ENCODE measurements around the gene NTF4. TPM values are rescaled to one million over a fixed set of nuclear protein-coding genes. Genes with fewer than 3 reads are reported as not detected.
"Not testable (repeated sequence)": the region's sequence is repeated elsewhere in the genome, so short reads cannot be mapped to it uniquely, and the experiment has no call there.

NTF4 gene
- total RNA-seq, 2 experiments from 2014 or later: not detected

DNA sequence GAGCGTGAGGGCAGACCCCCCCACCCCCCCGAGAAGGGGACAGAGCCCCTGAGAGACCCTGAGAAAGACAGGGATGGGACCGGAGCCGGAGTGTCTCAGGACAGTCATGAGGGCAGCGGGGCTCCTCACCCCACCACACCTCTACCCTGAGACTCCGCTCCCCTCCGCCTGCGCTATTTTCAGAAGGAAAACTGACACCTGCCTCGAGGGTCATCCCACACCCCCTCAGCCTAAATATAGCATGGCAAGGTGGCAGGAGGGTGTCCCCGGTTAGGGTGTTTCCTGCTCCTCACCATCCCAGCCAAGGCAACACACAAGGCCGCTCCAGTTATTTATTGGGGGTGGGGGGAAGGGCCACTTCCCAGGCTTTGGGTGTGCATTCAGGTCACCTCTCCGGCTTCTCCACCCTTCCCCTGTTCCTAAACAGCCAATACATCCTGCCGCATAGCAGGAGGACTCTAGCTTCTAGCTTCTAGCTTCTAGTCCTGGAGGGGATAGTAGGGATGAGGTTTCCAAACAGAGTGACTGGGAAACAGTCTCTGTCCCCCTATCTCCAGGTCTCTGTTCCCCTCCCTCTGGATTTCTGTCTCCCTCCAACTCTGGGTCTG lies 1.4 kb upstream of the NTF4 start:
- no peaks in the 10 kb centered on the region for H3K9me3 Mint-ChIP-seq
- intact Hi-C loops (cut with micrococcal nuclease): no loop called here
- no peak overlapping the region for H3K4me3 Mint-ChIP-seq
- H3K27me3 Mint-ChIP-seq (ENCODE audit: low read depth): peaks cover 54% of the 10 kb centered on the region
- no peak for DNase-seq
- no peak overlapping the region for H3K27ac Mint-ChIP-seq
- CTCF ChIA-PET: no interaction called here
- H3K36me3 Mint-ChIP-seq (ENCODE audit: low read depth): no peaks in the 10 kb centered on the region
- H3K4me1 Mint-ChIP-seq (ENCODE audit: low read depth): peaks cover 2% of the 10 kb centered on the region

DNA sequence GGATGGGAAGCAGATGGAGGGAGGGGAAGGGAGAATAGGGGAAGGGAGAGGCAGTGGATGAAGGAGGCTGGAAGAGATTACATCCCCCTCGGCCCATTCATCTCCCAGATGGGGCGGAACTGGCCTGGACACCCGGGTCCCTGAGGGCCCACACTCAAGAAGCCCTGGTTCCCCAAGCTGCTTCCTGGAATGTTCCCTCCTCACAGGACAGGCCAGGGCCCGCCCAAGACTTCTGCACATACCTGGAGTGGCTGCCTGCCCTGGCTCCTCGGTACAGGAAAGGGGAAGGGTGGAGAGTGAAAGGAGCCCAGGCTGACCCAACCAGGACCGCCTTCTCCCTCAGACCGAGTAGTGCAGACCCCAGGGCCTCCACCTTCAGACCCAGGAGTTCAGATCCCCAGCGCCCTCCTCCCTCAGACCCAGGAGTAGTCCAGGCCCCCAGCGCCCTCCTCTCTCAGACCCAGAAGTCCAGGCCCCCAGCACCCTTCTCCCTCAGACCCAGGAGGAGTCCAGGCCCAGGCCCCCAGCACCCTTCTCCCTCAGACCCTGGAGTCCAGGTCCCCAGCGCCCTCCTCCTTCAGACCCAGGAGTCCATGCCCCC lies 489 bp downstream of the NTF4 start:
- peaks cover 54% of the 10 kb centered on the region for H3K27me3 Mint-ChIP-seq (ENCODE audit: low read depth)
- intact Hi-C loops (cut with micrococcal nuclease): no loop called here
- DNase-seq: no peak
- no peaks in the 10 kb centered on the region for H3K36me3 Mint-ChIP-seq (ENCODE audit: low read depth)
- no peaks in the 10 kb centered on the region for H3K9me3 Mint-ChIP-seq
- H3K4me3 Mint-ChIP-seq: no peak overlapping the region
- CTCF ChIA-PET: interaction anchor here (0.5 kb wide), 1 partner anchor 276 kb away, joined by 3 read pairs; no protein-coding TSS in a partner anchor
- H3K27ac Mint-ChIP-seq: no peak overlapping the region
- peaks cover 2% of the 10 kb centered on the region for H3K4me1 Mint-ChIP-seq (ENCODE audit: low read depth)

DNA sequence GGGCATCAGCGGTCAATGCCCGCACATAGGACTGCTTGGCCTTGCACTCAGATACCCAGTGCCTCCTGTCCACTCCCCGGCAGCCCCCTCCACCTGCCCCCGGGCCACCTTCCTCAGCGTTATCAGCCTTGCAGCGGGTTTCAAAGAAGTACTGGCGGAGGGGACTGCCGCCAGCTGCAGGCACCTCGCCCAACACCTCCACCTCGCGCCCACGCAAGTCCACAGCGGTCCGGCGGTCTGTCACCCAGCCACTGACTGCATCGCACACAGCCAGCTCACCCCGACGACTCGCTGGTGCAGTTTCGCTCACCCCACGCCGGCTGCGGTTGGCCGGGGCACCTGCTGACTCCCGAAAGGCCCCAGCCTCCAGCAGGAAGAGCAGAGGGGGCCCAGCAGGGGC lies 3.2 kb downstream of the NTF4 start:
- H3K27ac Mint-ChIP-seq: no peak overlapping the region
- DNase-seq: no peak
- no peak overlapping the region for H3K4me3 Mint-ChIP-seq
- intact Hi-C loops (cut with micrococcal nuclease): no loop called here
- H3K4me1 Mint-ChIP-seq (ENCODE audit: low read depth): peaks cover 19% of the 10 kb centered on the region
- H3K27me3 Mint-ChIP-seq (ENCODE audit: low read depth): peaks cover 62% of the 10 kb centered on the region
- no peaks in the 10 kb centered on the region for H3K9me3 Mint-ChIP-seq
- CTCF ChIA-PET: no interaction called here
- no peaks in the 10 kb centered on the region for H3K36me3 Mint-ChIP-seq (ENCODE audit: low read depth)

DNA sequence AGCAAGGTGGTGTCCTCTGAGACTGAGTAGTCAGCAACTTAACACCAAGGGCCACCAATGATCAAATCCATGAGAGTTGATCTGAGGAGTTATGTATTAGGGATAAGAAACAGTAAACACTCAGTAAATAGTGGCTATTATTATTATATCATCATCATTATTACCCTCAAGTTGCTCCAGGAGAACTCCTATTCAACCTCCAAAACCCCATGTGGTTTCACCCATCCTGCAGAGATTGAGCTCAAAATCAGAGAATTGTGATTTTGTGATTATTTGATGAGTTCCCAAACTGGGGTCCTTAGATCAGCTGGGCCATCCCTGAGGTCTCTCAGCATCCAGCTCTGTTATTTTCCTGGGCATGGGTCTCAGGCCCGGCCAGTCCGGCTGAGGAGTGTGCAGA lies 3.6 kb downstream of the NTF4 start:
- Mint-ChIP-seq H3K36me3 (ENCODE audit: low read depth) (no peaks in the 10 kb centered on the region), H3K9me3 (no peaks in the 10 kb centered on the region), H3K27me3 (ENCODE audit: low read depth) (peaks cover 61% of the 10 kb centered on the region), H3K27ac (no peak overlapping the region), H3K4me1 (ENCODE audit: low read depth) (peaks cover 23% of the 10 kb centered on the region), H3K4me3 (no peak overlapping the region)
- intact Hi-C loops (cut with micrococcal nuclease): no loop called here
- no peak for DNase-seq
- CTCF ChIA-PET: no interaction called here

DNA sequence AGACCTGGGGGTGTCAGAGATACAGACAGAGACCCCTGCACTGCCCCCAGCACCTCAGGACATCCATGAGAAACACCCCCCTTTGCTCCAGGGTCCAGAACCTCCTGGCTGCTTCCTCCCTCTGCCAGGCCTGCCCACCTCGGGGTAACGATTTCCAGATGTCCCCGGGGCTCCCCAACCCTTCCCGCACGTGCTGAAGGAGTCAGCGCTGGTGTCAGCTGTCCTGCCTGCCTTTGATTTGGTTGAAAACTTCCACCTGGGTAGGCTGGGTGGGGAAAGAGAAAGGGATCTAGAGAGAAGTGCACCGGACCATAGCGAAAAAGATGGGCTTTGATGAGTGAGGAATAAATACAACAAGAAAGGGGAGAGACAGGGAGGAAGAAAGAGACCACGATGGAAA lies 5.6 kb downstream of the NTF4 start:
- CTCF ChIA-PET: interaction anchor here (0.5 to 1.0 kb wide), 2 partner anchors 65 to 213 kb away, joined by 3 to 5 read pairs; partner anchors contain the start of gene RUVBL2
- no peaks in the 10 kb centered on the region for H3K9me3 Mint-ChIP-seq
- no peak overlapping the region for H3K4me3 Mint-ChIP-seq
- intact Hi-C loops (cut with micrococcal nuclease): loop anchor here (5.0 kb wide), 1 partner anchor 88 kb away; no protein-coding TSS in a partner anchor
- no peaks in the 10 kb centered on the region for H3K36me3 Mint-ChIP-seq (ENCODE audit: low read depth)
- DNase-seq: no peak
- peaks cover 48% of the 10 kb centered on the region for H3K27me3 Mint-ChIP-seq (ENCODE audit: low read depth)
- peaks cover 22% of the 10 kb centered on the region for H3K4me1 Mint-ChIP-seq (ENCODE audit: low read depth)
- no peak overlapping the region for H3K27ac Mint-ChIP-seq

DNA sequence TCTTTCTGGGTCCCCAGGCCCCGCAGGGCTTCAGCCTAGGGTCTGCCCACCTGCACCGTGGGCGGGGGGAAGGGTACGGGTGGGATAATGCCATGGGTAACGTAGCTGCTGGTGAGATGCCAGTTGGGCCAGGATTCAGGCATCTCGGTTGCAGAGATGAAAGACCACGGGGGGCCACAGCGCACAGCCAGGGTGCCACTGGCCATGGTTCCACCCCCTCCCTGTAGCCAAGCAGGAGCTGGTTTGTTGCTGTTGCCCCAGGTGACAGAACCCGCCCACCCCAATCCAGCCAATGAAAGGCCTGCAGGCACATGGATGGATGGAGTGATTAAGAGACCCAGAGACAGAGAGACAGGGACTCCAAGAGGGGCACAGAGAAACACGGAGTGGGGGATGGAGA lies 6.1 kb downstream of the NTF4 start:
- peak; percentile 40 for DNase-seq
- Mint-ChIP-seq H3K36me3 (ENCODE audit: low read depth) (no peaks in the 10 kb centered on the region), H3K27me3 (ENCODE audit: low read depth) (peaks cover 44% of the 10 kb centered on the region), H3K27ac (no peak overlapping the region), H3K9me3 (no peaks in the 10 kb centered on the region), H3K4me1 (ENCODE audit: low read depth) (peaks cover 22% of the 10 kb centered on the region), H3K4me3 (no peak overlapping the region)
- CTCF ChIA-PET: interaction anchor here (1.0 to 1.7 kb wide), 4 partner anchors 16 to 226 kb away, joined by 3 to 5 read pairs (median 4); partner anchors contain the start of genes GYS1 and RUVBL2
- intact Hi-C loops (cut with micrococcal nuclease): loop anchor here (5.0 kb wide), 1 partner anchor 89 kb away; no protein-coding TSS in a partner anchor

DNA sequence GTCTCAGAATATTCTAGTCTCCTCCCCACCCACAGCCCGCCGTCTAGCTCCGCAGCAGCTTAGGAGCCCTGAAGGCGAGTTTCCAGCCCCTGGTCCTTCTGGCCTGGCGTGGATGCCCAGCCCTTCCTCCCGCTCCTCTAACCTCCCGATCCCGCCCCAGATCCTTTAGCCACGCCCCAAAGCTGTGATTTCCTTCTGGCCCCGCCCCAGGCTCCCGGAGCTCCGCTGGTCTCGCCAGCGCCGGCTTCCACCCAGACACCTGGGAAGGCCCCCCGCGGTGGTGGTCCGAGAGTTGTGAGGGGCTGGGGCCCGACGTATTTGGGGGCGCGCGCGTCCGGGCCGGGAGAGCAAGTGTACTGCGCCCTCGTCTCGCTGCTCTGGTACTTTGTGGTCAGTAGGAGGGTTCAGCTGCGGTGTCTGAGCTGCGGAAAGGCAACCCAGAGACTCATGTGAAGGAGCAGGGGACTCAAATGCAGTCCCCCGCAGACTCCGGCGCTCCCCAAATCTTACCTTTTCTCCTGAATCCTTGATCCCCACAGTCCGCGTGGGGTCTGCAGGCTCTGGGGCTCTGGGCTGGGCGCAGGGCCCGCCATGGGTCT lies 6.9 kb downstream of the NTF4 start, which contains the start of gene CGB7:
CGB7 (minus strand) TSS at position 114 of the 599 bp plus-strand sequence. CDS start 2,374 bp downstream, outside the sequence.
- Mint-ChIP-seq H3K9me3 (no peaks in the 10 kb centered on the region), H3K27me3 (ENCODE audit: low read depth) (peaks cover 40% of the 10 kb centered on the region), H3K36me3 (ENCODE audit: low read depth) (no peaks in the 10 kb centered on the region), H3K4me1 (ENCODE audit: low read depth) (peaks cover 22% of the 10 kb centered on the region), H3K27ac (no peak within 1 kb of the TSS), H3K4me3 (peak within 1 kb of the TSS; percentile 71)
- CTCF ChIA-PET: interaction anchor here (0.6 to 1.7 kb wide), 5 partner anchors 17 to 328 kb away, joined by 3 to 5 read pairs (median 5); partner anchors contain the start of genes GYS1 and RUVBL2
- intact Hi-C loops (cut with micrococcal nuclease): loop anchor here (5.0 kb wide), 1 partner anchor 90 kb away; no protein-coding TSS in a partner anchor
- DNase-seq: peak; percentile 52

DNA sequence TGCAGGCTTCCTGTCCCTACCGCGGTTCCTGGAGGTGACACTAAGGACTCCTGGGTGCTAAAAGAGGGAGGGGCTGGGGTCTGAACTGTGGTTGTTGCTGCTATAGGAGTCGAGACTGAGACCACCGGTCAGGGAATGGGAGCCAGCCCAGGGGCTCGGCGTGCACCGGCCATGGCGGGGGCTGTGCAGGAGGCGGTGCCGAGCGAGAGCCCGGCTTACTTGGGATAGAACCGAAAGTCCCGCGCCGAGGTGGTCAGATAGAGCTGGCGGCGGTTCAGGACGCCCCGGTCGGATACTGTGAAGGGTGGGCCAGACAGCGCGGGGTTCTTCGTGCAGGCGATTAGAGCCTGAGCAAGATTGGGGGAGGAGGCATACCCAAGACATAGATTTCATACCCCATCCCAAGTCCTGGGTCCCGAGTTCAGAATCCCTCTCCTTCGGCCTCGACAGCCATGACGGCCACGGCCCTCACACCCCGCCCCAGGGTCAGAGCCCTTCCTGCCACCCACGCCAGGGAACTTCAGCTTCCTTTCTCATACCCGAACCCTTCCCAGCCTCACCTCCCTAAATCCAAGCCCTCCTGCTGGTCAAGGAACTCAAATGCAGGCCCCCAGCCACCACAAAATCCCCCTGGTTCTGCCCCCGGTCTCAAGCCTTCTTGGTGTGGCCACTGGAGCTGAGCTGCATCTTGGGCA lies 7.6 kb downstream of the NTF4 start:
- DNase-seq; H3K36me3 Mint-ChIP-seq (ENCODE audit: low read depth); H3K27ac Mint-ChIP-seq; H3K9me3 Mint-ChIP-seq: not testable (repeated sequence)
- CTCF ChIA-PET: interaction anchor here (0.6 to 1.7 kb wide), 6 partner anchors 18 to 329 kb away, joined by 3 to 5 read pairs (median 4); partner anchors contain the start of genes GYS1 and RUVBL2
- Mint-ChIP-seq H3K4me1 (ENCODE audit: low read depth) (peaks cover 22% of the 10 kb centered on the region), H3K27me3 (ENCODE audit: low read depth) (peaks cover 40% of the 10 kb centered on the region), H3K4me3 (peak overlapping the region; percentile 71)
- intact Hi-C loops (cut with micrococcal nuclease): loop anchor here (5.0 kb wide), 1 partner anchor 90 kb away; no protein-coding TSS in a partner anchor

DNA sequence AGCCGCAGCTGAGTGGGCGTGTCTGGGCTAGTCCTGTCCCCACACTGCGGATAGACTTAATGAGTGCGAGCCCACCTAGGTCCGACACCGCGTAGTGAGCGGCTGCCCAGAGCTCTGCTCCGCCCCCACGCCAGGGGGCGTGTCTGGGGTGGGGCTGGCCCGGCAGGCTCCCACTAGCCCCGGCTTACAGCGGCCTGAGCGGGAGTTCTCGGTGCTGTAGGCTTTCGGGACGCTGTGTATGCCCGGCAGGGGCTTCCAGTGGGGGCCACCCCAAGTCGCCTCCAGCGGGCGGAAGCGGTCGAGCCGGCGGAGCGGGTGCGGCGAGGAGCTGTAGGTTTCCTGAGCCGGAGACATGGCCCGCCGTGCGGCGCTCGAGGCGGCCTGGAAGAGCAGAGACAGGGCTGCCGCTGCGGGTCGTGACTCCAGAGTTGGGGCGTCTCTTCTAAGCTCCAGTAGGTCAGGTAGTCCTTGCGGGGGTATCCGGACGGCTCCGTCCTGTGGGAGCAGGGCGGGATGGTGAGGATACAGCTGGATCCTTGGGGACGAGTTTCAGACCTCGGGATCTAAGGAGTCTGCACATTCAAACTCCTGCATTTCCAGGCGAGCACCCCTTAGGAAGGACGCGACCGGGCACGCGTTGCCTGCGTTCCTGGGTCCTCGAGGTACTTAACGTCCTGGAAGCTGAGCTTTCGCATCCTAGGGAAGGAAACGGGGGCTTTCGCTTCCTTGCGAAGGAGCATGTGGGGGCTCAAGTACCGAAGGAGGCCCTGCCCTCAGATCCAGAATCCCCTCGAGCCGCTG lies 8.3 kb downstream of the NTF4 start:
- Mint-ChIP-seq H3K4me1 (ENCODE audit: low read depth) (peaks cover 22% of the 10 kb centered on the region), H3K9me3 (no peaks in the 10 kb centered on the region), H3K36me3 (ENCODE audit: low read depth) (no peaks in the 10 kb centered on the region), H3K27me3 (ENCODE audit: low read depth) (peaks cover 40% of the 10 kb centered on the region), H3K27ac (no peak overlapping the region), H3K4me3 (peak overlapping the region; percentile 71)
- CTCF ChIA-PET: interaction anchor here (0.7 to 0.9 kb wide), 3 partner anchors 50 to 262 kb away, joined by 3 read pairs; no protein-coding TSS in a partner anchor
- DNase-seq: peak; percentile 67
- intact Hi-C loops (cut with micrococcal nuclease): loop anchor here (5.0 kb wide), 1 partner anchor 91 kb away; no protein-coding TSS in a partner anchor

DNA sequence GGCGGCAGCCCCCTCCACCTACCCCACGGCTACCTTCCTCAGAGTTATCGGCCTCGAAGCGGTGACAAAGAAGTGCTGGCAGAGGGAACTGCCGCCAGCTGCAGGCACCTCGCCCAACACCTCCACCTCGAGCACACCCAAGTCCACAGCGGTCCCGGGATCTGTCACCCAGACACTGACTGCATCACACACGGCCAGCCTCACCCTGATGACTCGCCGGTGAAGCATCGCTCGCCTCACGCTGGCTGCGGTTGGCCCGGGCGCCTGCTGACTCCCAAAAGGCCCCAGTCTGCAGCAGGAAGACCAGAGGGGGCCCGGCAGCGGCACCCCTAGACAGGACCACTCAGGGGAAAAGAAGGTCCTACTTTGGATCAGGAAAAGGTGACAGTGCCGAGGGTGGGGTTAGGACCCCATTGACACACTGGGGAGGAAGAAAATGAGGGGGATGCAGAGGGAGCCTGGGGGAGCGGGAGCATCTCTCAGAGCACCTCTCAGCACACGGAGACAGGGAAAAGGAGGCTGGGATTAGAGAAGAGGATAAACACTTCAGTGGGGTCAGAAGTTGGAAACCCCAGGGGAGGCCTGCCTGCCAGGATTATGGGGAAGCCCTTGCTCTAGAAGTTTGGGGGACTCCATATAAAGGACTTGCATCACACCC lies 14.1 kb downstream of the NTF4 start:
- H3K4me1 Mint-ChIP-seq (ENCODE audit: low read depth); intact Hi-C loops (cut with micrococcal nuclease); H3K9me3 Mint-ChIP-seq; H3K27ac Mint-ChIP-seq; CTCF ChIA-PET; H3K27me3 Mint-ChIP-seq (ENCODE audit: low read depth); H3K4me3 Mint-ChIP-seq; H3K36me3 Mint-ChIP-seq (ENCODE audit: low read depth); DNase-seq: not testable (repeated sequence)

DNA sequence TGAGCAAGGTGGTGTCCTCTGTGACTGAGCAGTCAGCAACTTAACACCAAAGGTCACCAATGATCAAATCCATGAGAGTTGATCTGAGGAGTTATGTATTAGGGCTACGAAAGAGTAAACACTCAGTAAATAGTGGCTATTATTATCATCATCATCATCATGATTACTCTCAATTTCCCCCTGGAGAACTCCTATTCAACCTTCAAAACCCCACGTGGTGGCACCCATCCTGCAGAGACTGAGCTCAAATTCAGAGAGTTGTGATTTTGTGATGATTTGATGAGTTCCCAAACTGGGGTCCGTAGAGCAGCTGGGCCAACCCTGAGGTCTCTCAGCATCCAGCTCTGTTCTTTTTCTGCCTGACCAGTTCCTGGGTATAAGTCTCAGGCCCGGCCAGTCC lies 14.8 kb downstream of the NTF4 start:
- DNase-seq; H3K27ac Mint-ChIP-seq; H3K27me3 Mint-ChIP-seq (ENCODE audit: low read depth); H3K36me3 Mint-ChIP-seq (ENCODE audit: low read depth); H3K9me3 Mint-ChIP-seq; H3K4me1 Mint-ChIP-seq (ENCODE audit: low read depth); H3K4me3 Mint-ChIP-seq; CTCF ChIA-PET; intact Hi-C loops (cut with micrococcal nuclease): not testable (repeated sequence)

Data from activated naive CD4-positive, alpha-beta T cell treated with anti-CD3 and anti-CD28 coated beads for 36 hours (primary cell).